Measurements from ENCODE around the gene PRKAR1A.

The PRKAR1A gene

DNA sequence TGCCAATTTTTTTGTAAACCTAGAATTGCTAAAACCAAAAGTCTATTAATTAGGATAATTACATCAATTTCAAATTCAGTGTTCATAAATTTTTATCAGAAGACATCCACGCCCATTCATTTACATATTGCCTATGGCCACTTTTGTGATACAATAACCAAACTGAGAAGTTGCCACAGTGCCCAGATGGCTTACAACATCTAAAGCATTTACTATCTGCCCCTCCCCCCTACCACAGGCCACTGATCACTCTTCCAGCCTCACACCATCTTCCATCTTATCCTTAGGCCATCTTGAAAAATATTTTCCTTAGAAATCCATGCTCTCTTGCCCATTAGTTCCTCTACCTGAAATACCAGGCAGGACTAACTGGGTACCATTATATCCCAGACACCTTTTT lies 6.3 kb upstream of the PRKAR1A start:
- H3K14ac ChIP-seq (ENCODE audit: low read length in 2 of 2), result no peak overlapping the region
- 94% methylated on average over 1 of the region's 1 CpG for whole genome bisulfite sequencing
- H2BK120ac ChIP-seq (ENCODE audit: low read depth, low read length), result no peak overlapping the region
- H2BK5ac ChIP-seq (ENCODE audit: low read depth, low read length, poor library complexity, severe bottlenecking), result no peak overlapping the region
- H2BK12ac ChIP-seq (ENCODE audit: low read length in 2 of 2), result no peak overlapping the region
- no peaks in the 10 kb centered on the region for H3K9me3 ChIP-seq (ENCODE audit: control insufficient read depth, low read length)
- H3K4me2 ChIP-seq (ENCODE audit: low read length, poor library complexity, severe bottlenecking), result no peak overlapping the region
- H4K8ac ChIP-seq (ENCODE audit: low read length), result no peak overlapping the region
- peaks cover 3% of the 10 kb centered on the region for H3K79me1 ChIP-seq (replicated peaks; ENCODE audit: low read length, poor library complexity, severe bottlenecking)
- no peak overlapping the region for H2AK5ac ChIP-seq (ENCODE audit: low read length, severe bottlenecking)
- H3K9ac ChIP-seq (ENCODE audit: low read length), result no peak overlapping the region
- H3K36me3 ChIP-seq (ENCODE audit: control insufficient read depth in 1 of 2, insufficient read depth in 2 of 2, low read depth in 1 of 2, low read length in 2 of 2), result no peaks in the 10 kb centered on the region
- no peak overlapping the region for H2BK15ac ChIP-seq (ENCODE audit: low read depth, poor library complexity, severe bottlenecking)
- H4K91ac ChIP-seq (ENCODE audit: low read length), result no peak overlapping the region
- no peak for DNase-seq
- H3K27ac ChIP-seq (ENCODE audit: low read length, poor library complexity, severe bottlenecking), result no peak overlapping the region
- no peak overlapping the region for H3K23ac ChIP-seq (ENCODE audit: low read length in 2 of 2)
- no peak overlapping the region for H3K4me3 ChIP-seq (ENCODE audit: insufficient read depth in 1 of 2, low read depth in 1 of 2, low read length in 2 of 2)
- H2AFZ ChIP-seq (ENCODE audit: low read depth, low read length), result no peak overlapping the region
- H3K4ac ChIP-seq (ENCODE audit: low read depth in 1 of 2, low read length in 2 of 2), result no peak overlapping the region
- peaks cover 0 to 10% of the 10 kb centered on the region in 2 experiments for H3K27me3 ChIP-seq (ENCODE audit: control insufficient read depth in 1 of 2, insufficient read depth in 1 of 2, low read length in 2 of 2)
- no peak overlapping the region for H3K18ac ChIP-seq (ENCODE audit: low read depth in 1 of 2, low read length in 2 of 2)
- no peaks in the 10 kb centered on the region for H3K4me1 ChIP-seq (ENCODE audit: control insufficient read depth, insufficient read depth, low read depth, low read length)

DNA sequence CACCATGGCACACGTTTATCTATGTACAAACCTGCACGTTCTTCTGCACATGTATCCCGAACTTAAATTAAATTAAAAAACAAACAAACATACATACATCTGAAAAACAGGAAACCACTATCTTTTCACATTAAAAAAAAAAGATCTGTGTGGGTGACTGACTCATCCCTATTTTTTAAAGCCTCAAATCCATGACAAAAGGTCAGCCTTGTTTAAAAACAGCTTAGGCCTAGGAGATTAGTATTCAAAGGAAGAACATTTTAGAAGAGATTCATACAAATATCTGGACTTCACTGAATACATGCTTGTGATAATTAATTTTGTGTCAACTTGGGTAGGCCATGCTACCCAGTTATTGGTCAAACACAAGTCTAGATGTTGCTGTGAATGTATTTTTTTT lies 4.7 kb upstream of the PRKAR1A start:
- no peak overlapping the region for H3K14ac ChIP-seq (ENCODE audit: low read length in 2 of 2)
- WGBS, result 77% methylated on average over 3 of the region's 3 CpGs

DNA sequence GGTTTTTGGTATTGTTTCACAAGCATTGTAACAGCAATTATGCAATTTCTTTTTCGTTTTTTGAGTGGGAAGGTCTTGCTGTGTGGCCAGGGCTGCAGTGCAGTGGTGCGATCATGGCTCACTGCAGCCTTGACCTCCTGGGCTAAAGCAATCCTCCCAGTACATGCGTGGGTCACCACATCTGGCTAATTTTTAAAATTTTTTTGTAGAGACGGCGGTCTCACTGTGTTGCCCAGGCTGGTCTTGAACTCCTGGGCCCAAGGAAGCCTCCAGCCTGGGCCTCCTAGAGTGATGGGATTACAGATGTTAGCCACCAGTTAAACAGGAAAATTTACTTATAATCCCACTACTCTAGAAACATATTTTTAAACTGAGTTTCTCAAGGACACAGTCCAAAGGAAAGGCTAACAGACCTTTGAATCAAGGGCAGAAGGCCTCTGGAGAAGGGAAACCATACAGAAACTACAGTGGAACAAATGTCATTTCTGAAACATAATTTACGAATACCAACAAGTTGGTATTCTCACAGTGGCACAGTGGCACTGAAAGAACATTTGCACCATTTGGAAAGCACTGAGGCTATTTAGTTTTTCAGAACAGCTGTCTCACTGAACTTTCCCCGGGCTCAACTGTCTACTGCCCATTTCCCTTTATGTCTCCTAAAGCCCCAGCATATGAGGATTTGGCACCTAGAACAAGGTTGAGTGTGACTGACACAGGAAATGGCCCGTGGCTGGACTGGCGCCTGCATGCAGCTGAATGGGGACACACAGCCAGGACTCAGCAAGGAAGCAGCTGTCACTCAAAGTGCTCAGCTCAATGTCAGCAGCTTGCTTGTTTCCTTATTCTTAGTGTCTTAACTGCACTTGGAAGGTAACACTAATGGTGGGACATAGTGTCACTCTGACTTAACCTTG lies 2.8 kb upstream of the PRKAR1A start:
- Histone ChIP-seq H2AFZ (ENCODE audit: low read depth, low read length) (no peak overlapping the region), H3K14ac (ENCODE audit: low read length in 2 of 2) (no peak overlapping the region), H2BK12ac (ENCODE audit: low read length in 2 of 2) (peak overlapping the region in 1 of 2 experiments; percentile 27), H4K8ac (ENCODE audit: low read length) (peak overlapping the region; percentile 17), H3K4ac (ENCODE audit: low read depth in 1 of 2, low read length in 2 of 2) (peak overlapping the region in 1 of 2 experiments; percentile 13), H2AK5ac (ENCODE audit: low read length, severe bottlenecking) (no peak overlapping the region), H3K4me1 (ENCODE audit: control insufficient read depth, insufficient read depth, low read depth, low read length) (peaks cover 3% of the 10 kb centered on the region), H3K36me3 (ENCODE audit: control insufficient read depth in 1 of 2, insufficient read depth in 2 of 2, low read depth in 1 of 2, low read length in 2 of 2) (no peaks in the 10 kb centered on the region), H3K27ac (ENCODE audit: low read length, poor library complexity, severe bottlenecking) (no peak overlapping the region), H2BK15ac (ENCODE audit: low read depth, poor library complexity, severe bottlenecking) (no peak overlapping the region), H4K91ac (ENCODE audit: low read length) (no peak overlapping the region), H3K27me3 (ENCODE audit: control insufficient read depth in 1 of 2, insufficient read depth in 1 of 2, low read length in 2 of 2) (no peaks in the 10 kb centered on the region), H3K18ac (ENCODE audit: low read depth in 1 of 2, low read length in 2 of 2) (no peak overlapping the region), H2BK120ac (ENCODE audit: low read depth, low read length) (no peak overlapping the region), H3K23ac (ENCODE audit: low read length in 2 of 2) (peak overlapping the region in 1 of 2 experiments; percentile 6), H2BK5ac (ENCODE audit: low read depth, low read length, poor library complexity, severe bottlenecking) (no peak overlapping the region), H3K4me2 (ENCODE audit: low read length, poor library complexity, severe bottlenecking) (no peak overlapping the region), H3K9me3 (ENCODE audit: control insufficient read depth, low read length) (no peaks in the 10 kb centered on the region), H3K79me1 (replicated peaks; ENCODE audit: low read length, poor library complexity, severe bottlenecking) (peaks cover 3% of the 10 kb centered on the region), H3K4me3 (ENCODE audit: insufficient read depth in 1 of 2, low read depth in 1 of 2, low read length in 2 of 2) (no peak overlapping the region), H3K9ac (ENCODE audit: low read length) (no peak overlapping the region)
- 83% methylated on average over 9 of the region's 9 CpGs for WGBS
- DNase-seq, result no peak

More for the DNA sequence above, 4.7 kb upstream of the PRKAR1A start:
- H2BK120ac ChIP-seq (ENCODE audit: low read depth, low read length), result no peak overlapping the region
- peak overlapping the region; percentile 47 for H3K9ac ChIP-seq (ENCODE audit: low read length)
- no peak overlapping the region for H3K4me3 ChIP-seq (ENCODE audit: insufficient read depth in 1 of 2, low read depth in 1 of 2, low read length in 2 of 2)
- H2BK15ac ChIP-seq (ENCODE audit: low read depth, poor library complexity, severe bottlenecking), result no peak overlapping the region
- H3K18ac ChIP-seq (ENCODE audit: low read depth in 1 of 2, low read length in 2 of 2), result no peak overlapping the region
- peaks cover 3% of the 10 kb centered on the region for H3K79me1 ChIP-seq (replicated peaks; ENCODE audit: low read length, poor library complexity, severe bottlenecking)
- H2BK12ac ChIP-seq (ENCODE audit: low read length in 2 of 2), result no peak overlapping the region
- H3K23ac ChIP-seq (ENCODE audit: low read length in 2 of 2), result no peak overlapping the region
- H3K4me2 ChIP-seq (ENCODE audit: low read length, poor library complexity, severe bottlenecking), result no peak overlapping the region
- H3K4me1 ChIP-seq (ENCODE audit: control insufficient read depth, insufficient read depth, low read depth, low read length), result peaks cover 3% of the 10 kb centered on the region
- H2BK5ac ChIP-seq (ENCODE audit: low read depth, low read length, poor library complexity, severe bottlenecking), result no peak overlapping the region
- no peaks in the 10 kb centered on the region for H3K36me3 ChIP-seq (ENCODE audit: control insufficient read depth in 1 of 2, insufficient read depth in 2 of 2, low read depth in 1 of 2, low read length in 2 of 2)
- no peaks in the 10 kb centered on the region for H3K9me3 ChIP-seq (ENCODE audit: control insufficient read depth, low read length)
- H2AFZ ChIP-seq (ENCODE audit: low read depth, low read length), result no peak overlapping the region
- no peak overlapping the region for H3K4ac ChIP-seq (ENCODE audit: low read depth in 1 of 2, low read length in 2 of 2)
- peak; percentile 34 for DNase-seq
- H2AK5ac ChIP-seq (ENCODE audit: low read length, severe bottlenecking), result no peak overlapping the region
- H3K27me3 ChIP-seq (ENCODE audit: control insufficient read depth in 1 of 2, insufficient read depth in 1 of 2, low read length in 2 of 2), result no peaks in the 10 kb centered on the region
- H4K91ac ChIP-seq (ENCODE audit: low read length), result no peak overlapping the region
- no peak overlapping the region for H3K27ac ChIP-seq (ENCODE audit: low read length, poor library complexity, severe bottlenecking)
- H4K8ac ChIP-seq (ENCODE audit: low read length), result peak overlapping the region; percentile 37

DNA sequence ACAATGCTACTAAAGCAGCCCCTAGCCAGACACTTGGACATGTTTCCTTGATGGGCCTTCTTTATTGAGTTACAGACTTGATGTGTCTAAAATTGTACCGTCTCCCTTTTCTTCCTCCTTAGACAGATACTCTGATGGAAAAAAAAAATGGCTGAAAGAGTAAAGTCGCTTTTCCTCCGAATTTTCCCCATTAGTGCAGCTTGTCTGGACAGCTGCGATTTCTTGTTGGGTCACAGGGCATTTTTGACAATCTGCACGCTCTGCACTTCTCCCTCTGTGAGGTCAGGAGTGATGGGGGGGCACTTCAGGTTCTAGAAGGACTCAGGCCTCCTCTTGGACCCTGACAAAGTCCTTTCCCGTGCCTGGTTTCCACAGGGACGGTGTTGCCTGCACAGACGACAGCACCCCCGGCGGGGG lies 968 bp upstream of the PRKAR1A start:
- H3K4ac ChIP-seq (ENCODE audit: low read depth in 1 of 2, low read length in 2 of 2), result peak overlapping the region in 1 of 2 experiments; percentile 65
- peak overlapping the region; percentile 68 for H3K27ac ChIP-seq (ENCODE audit: low read length, poor library complexity, severe bottlenecking)
- H2BK120ac ChIP-seq (ENCODE audit: low read depth, low read length), result peak overlapping the region; percentile 34
- peak overlapping the region; percentile 90 for H3K4me2 ChIP-seq (ENCODE audit: low read length, poor library complexity, severe bottlenecking)
- no peaks in the 10 kb centered on the region for H3K27me3 ChIP-seq (ENCODE audit: control insufficient read depth in 1 of 2, insufficient read depth in 1 of 2, low read length in 2 of 2)
- WGBS, result 5% methylated on average over 9 of the region's 10 CpGs
- no peak overlapping the region for H2BK15ac ChIP-seq (ENCODE audit: low read depth, poor library complexity, severe bottlenecking)
- no peak overlapping the region for H2AK5ac ChIP-seq (ENCODE audit: low read length, severe bottlenecking)
- peak overlapping the region; percentile 100 for H3K9ac ChIP-seq (ENCODE audit: low read length)
- H3K9me3 ChIP-seq (ENCODE audit: control insufficient read depth, low read length), result no peaks in the 10 kb centered on the region
- peaks cover 4% of the 10 kb centered on the region for H3K4me1 ChIP-seq (ENCODE audit: control insufficient read depth, insufficient read depth, low read depth, low read length)
- H3K79me1 ChIP-seq (replicated peaks; ENCODE audit: low read length, poor library complexity, severe bottlenecking), result peaks cover 3% of the 10 kb centered on the region
- peak overlapping the region in 1 of 2 experiments; percentile 50 for H2BK12ac ChIP-seq (ENCODE audit: low read length in 2 of 2)
- peak; percentile 61 for DNase-seq
- peak overlapping the region in 1 of 2 experiments; percentile 77 for H3K18ac ChIP-seq (ENCODE audit: low read depth in 1 of 2, low read length in 2 of 2)
- H4K8ac ChIP-seq (ENCODE audit: low read length), result peak overlapping the region; percentile 90
- no peak overlapping the region for H2BK5ac ChIP-seq (ENCODE audit: low read depth, low read length, poor library complexity, severe bottlenecking)
- H3K4me3 ChIP-seq (ENCODE audit: insufficient read depth in 1 of 2, low read depth in 1 of 2, low read length in 2 of 2), result peak overlapping the region; percentile 91 to 94
- no peak overlapping the region for H4K91ac ChIP-seq (ENCODE audit: low read length)
- no peak overlapping the region for H3K23ac ChIP-seq (ENCODE audit: low read length in 2 of 2)
- peak overlapping the region in 1 of 2 experiments; percentile 68 for H3K14ac ChIP-seq (ENCODE audit: low read length in 2 of 2)
- peaks cover 0 to 13% of the 10 kb centered on the region in 2 experiments for H3K36me3 ChIP-seq (ENCODE audit: control insufficient read depth in 1 of 2, insufficient read depth in 2 of 2, low read depth in 1 of 2, low read length in 2 of 2)
- H2AFZ ChIP-seq (ENCODE audit: low read depth, low read length), result peak overlapping the region; percentile 54

All from mesenchymal stem cell (in vitro differentiated cells and primary cell).